NCI-H345 treated with DMSO at 0.1 percent for 48 hours (cell line): Measurements from ENCODE around the gene GLCE.
A peak's percentile ranks its signal among the peaks of the same experiment; 100 is the strongest.

ENCODE experiments used
- DNase-seq: peaks from one replicate; lab custom pipeline; 2025; ENCODE audit not compliant: unreplicated experiment; lab: John Stamatoyannopoulos, UW

GLCE gene

GRCh38 chr15:69194854-69195253, 34.4 kb downstream of the GLCE start:
- DNase-seq, result no peak

- no peak for DNase-seq
Measured at GRCh38 chr15:69200832-69201745, 40.7 kb downstream of the GLCE start.

GRCh38 chr15:69206079-69206478, 45.6 kb downstream of the GLCE start:
- DNase-seq, result no peak

- DNase-seq, result no peak
Measured at GRCh38 chr15:69209661-69210060, 49.2 kb downstream of the GLCE start.

GRCh38 chr15:69210574-69210973, 50.1 kb downstream of the GLCE start:
- DNase-seq, result no peak

- DNase-seq, result no peak
Measured at GRCh38 chr15:69213786-69214185, 53.4 kb downstream of the GLCE start.

GRCh38 chr15:69215314-69216035, 55.0 kb downstream of the GLCE start:
- DNase-seq, result no peak

- DNase-seq, result no peak
Measured at GRCh38 chr15:69217381-69217780, 56.9 kb downstream of the GLCE start.

GRCh38 chr15:69219690-69220089, 59.3 kb downstream of the GLCE start:
- DNase-seq, result no peak

GRCh38 chr15:69222002-69222474, 61.6 kb downstream of the GLCE start:
- no peak for DNase-seq

- DNase-seq, result no peak
Measured at GRCh38 chr15:69223083-69223813, 62.8 kb downstream of the GLCE start.

GRCh38 chr15:69224383-69224782, 63.9 kb downstream of the GLCE start:
- DNase-seq, result no peak

GRCh38 chr15:69225355-69226022, 65.1 kb downstream of the GLCE start:
- DNase-seq, result no peak

GRCh38 chr15:69226023-69226355, 65.6 kb downstream of the GLCE start:
- no peak for DNase-seq

GRCh38 chr15:69232144-69232543, 71.7 kb downstream of the GLCE start:
- DNase-seq, result no peak

GRCh38 chr15:69232765-69233164, 72.3 kb downstream of the GLCE start:
- no peak for DNase-seq

GRCh38 chr15:69234676-69235075, 74.2 kb downstream of the GLCE start:
- DNase-seq, result no peak

- DNase-seq, result no peak
Measured at GRCh38 chr15:69236505-69236904, 76.1 kb downstream of the GLCE start.

GRCh38 chr15:69237718-69238117, 77.3 kb downstream of the GLCE start:
- DNase-seq, result no peak

GRCh38 chr15:69244798-69245197, 84.4 kb downstream of the GLCE start:
- DNase-seq, result no peak

- DNase-seq, result peak; percentile 25
Measured at GRCh38 chr15:69253156-69253555, 92.7 kb downstream of the GLCE start.
